ENCODE results near the gene RSPH4A. TPM values are rescaled to one million over a fixed set of nuclear protein-coding genes. Genes with fewer than 3 reads are reported as not detected.
"Not testable (repeated sequence)": the region's sequence is repeated elsewhere in the genome, so short reads cannot be mapped to it uniquely, and the experiment has no call there.

Gene RSPH4A
- total RNA-seq, 1 donor from 2014 or later = not detected

DNA sequence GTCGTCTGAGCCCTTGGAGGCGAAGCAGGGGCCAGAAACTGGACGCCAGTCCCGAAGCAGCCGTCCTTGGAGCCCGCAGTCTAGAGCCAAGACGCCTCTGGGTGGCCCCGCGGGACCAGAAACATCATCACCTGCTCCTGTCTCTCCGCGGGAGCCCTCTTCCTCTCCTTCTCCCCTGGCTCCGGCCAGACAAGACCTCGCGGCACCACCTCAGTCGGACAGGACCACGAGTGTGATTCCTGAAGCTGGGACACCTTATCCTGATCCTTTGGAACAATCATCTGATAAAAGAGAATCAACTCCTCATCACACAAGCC lies 416 bp downstream of the RSPH4A start:
- peak; percentile 35 for ATAC-seq
- DNase-seq (ENCODE audit: missing footprints) = peak; percentile 59
- intact Hi-C loops (cut with DNase I) = no loop called here

DNA sequence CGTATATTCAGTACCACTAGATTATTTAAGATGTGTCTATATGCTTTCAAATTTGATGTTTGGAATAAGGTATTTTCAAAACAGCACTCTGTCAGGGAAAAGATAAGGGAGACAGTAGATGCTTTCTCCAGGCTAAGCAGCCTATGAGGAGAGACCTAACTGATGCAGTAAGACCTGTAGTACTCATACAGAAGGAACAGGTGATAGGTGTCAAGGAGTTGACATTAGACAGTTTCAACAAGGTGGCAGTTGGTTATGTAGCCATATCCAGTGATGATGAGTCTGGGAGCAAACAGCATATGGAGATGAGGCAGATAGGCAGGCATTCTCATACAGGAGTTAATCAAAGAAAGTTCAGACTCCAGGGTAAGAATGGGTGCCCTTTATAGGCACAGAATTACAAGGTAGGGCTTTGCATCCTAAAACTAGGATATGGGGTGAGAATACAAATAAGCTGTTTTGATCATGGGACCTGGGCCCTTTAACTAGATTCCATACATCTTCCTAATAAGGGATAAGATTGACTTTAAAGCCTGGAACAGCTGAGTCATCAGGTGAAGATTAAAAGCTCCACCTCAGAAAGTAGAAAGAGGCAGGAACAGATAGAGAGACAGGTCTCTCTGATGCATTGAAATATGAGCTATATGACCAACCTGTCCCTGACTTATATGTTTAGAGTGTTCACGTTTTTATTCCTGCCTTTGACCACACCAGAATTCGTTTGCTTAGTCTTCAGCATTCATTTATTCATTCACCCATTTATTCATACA lies 7.9 kb downstream of the RSPH4A start:
- no peak for DNase-seq (ENCODE audit: missing footprints)
- no peak for ATAC-seq
- intact Hi-C loops (cut with DNase I) = no loop called here

DNA sequence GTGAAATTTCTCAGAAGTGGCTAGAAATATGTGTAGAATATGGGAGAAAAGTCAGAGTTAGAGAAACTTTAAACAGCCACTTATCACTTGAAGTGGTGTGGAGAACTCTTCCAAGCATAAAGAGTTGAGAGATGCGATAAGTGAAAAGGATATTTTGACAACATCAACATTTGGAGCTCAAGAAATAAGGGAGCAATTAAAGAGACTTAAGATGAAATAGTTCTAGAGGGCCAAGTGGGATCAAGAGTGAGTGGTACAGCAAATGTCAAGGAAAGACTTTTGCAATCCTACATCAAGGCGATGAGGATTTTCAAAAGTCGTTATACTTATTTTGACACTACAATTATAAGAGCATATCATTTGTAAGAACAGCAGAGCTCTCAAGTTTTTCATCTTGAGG lies 9.6 kb downstream of the RSPH4A start:
- intact Hi-C loops (cut with DNase I) = no loop called here
- no peak for DNase-seq (ENCODE audit: missing footprints)
- ATAC-seq = no peak

DNA sequence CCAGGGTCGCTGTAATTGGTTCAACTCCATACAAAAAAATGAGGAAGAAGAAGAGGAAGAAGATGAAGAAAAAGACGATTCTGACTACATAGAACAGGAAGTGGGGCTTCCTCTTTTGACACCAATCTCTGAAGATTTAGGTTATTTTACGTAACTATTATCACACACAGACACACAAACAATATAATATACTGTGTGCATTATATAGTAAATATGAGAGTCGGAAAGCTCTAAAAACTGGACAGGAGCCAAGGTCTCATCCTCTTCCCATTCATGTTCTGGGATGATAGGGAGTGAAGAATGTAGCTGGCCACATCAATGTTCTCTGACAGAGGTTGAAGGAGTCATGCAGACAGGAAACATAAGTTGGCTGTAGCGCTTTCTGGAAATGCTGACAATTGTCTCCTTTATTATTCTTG lies 13.3 kb downstream of the RSPH4A start:
- intact Hi-C loops (cut with DNase I) = no loop called here
- DNase-seq (ENCODE audit: missing footprints) = no peak
- ATAC-seq = peak; percentile 31

DNA sequence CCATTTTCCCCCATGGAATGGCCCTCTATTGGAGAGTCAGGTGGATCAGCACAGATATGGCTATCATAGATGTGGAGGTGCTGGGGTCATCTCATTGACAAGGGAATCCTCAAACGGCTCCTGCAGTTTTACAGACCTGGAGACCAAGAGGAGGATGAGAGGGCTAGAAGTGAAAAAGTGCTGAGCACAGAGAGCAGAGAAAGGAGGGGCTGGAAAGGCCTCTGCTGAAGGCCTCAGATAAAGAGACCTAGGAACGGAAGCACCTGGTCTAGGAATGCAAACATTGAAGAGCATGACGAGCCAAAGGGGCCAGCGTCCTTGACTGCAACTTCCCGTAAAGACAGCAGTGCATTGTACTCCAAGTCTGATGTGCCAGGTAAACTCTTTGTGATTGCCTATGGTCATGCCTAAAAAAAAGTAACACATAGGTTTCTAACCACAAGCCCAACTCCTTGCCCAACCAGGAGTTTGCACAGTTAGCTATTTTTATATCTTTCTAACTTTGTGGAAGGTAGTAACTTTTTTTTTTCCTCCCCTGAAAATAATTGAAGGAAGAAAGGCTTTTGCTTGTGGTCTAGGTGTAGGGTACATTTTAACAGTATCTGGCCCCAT lies 15.2 kb downstream of the RSPH4A start:
- intact Hi-C loops (cut with DNase I) = no loop called here
- DNase-seq (ENCODE audit: missing footprints) (peak; percentile 50), ATAC-seq (no peak)

DNA sequence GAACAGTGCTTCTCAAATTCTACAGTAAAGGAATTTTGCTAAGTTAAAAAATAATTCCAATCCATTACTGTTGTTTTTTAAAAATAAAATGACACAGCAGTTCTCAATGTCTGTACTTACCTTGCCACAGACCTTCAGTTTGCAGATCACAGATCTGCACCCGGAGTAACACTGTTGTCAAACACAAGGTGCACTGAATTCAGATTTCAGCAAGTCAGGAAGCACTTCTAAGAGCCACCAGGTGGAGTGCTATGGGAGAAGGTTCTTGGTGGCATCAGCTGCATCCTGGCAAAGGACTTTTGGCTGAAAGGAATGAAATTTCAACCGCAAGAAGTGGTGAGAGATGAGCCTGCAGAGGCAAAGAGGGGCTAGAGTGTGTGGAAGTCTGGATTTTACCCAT lies 17.4 kb downstream of the RSPH4A start:
- ATAC-seq = no peak
- intact Hi-C loops (cut with DNase I) = no loop called here
- no peak for DNase-seq (ENCODE audit: missing footprints)

DNA sequence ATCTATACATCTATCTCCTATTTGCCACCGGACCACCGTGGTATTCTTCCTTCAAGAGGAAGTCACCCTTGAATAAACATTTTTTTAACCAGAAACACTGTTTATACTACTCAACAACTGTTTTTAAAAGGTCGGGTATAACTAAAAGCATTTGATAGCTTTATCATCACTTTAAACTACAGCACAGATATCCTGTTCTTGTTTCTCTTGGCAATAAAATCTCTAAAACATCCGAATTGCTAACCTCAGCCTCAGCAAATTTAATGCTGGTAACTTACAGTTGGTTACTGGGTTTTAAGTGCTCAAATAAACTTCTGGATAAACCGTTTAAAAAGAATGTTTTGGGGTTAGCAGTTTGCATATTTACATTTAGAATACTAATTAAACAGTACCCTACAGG lies 31.9 kb downstream of the RSPH4A start:
- DNase-seq (ENCODE audit: missing footprints) (no peak), ATAC-seq (no peak)
- intact Hi-C loops (cut with DNase I) = no loop called here

DNA sequence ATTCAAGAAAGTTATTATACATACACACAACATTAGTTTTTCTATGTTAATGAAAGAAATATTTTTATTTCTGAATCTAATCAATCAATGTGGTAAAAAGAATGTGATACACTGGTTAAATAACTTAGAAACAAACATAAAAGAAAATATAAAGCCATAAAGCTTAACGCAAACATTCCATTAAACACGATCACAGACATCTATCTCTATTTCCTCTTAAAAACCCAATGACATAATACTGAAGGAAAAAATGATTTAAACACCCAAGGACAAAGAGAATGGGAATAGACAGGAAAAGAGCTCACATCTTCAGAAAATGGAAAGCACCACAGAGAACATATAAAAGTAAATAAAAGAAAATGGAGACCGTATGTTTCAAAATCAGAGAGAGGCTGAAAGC lies 32.9 kb downstream of the RSPH4A start:
- ATAC-seq (no peak), DNase-seq (ENCODE audit: missing footprints) (no peak)
- intact Hi-C loops (cut with DNase I) = no loop called here

DNA sequence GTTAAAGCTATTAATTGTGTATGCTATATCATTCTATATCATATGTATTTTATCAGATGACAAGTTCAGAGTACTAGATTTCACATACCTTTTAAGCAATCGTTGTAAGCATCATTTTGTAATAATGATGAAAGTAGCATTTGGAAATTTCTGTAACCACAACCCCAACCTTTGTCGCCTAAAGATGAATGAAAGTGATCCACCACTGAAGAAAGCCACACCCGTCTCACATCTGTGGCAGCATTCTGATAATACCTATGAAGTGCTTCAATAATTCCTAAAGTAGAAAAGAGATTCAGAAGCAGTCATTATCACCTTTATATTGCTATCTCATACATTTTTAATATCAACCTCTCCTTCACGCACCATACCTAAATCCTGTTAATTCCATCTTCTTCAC lies 35.6 kb downstream of the RSPH4A start:
- DNase-seq (ENCODE audit: missing footprints) (no peak), ATAC-seq (no peak)
- intact Hi-C loops (cut with DNase I) = no loop called here

DNA sequence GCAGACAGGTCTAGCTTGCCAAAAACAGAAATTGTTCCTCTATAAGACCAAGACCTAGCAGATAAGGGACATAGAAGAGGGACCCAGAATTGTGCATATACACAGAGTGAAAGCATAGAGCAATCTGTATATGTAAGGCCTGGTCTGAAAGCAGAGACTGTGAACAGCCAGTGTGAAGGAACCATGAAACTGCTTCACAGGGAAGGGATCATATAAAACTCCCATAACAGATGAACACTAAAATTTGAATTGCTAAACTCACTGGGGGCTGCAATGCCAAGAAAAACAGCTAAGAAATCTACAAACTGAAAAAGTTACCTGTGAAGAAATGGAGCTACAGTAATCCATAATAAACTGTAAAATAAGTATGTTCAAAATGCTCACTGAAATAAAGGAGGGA lies 45.3 kb downstream of the RSPH4A start:
- DNase-seq (ENCODE audit: missing footprints) (no peak), ATAC-seq (no peak)
- intact Hi-C loops (cut with DNase I) = no loop called here

DNA sequence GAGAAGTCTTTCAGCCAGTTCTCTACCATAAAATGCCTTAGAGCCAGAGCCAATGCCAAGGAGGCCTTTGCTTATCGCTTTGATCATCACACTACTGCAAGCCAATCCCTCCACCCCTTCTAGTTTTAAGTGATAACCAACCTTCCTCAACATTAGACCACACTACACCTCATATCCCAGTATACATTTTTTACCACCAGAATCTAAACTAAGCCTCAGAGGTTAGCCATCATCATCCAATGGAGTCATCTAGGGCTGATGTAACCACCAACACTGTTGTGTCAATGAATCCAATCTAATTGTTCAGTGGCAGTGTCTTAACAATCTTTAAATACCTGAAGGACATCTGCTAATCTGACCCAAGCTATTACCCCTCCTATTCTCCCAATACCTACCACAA lies 45.9 kb downstream of the RSPH4A start:
- intact Hi-C loops (cut with DNase I) = no loop called here
- DNase-seq (ENCODE audit: missing footprints) = no peak
- no peak for ATAC-seq

DNA sequence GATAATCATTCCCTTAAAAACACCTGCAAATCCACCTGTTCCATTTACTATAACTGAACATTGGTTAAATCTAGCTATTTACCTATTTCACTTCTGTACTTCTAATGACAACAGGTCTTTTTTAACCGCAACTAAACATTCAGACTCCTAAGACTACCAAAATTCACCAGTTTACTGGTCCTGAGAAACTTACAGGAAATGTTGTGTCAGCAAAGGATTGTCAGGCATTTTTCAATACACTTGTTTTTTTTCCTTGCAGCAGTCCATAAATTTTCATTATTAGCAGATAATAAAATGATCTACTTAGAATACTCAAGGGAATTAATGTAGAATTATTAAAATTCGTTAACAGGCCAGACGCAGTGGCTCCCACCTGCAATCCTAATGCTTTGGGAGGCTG lies 47.0 kb downstream of the RSPH4A start:
- intact Hi-C loops (cut with DNase I) = no loop called here
- DNase-seq (ENCODE audit: missing footprints) = no peak
- no peak for ATAC-seq

DNA sequence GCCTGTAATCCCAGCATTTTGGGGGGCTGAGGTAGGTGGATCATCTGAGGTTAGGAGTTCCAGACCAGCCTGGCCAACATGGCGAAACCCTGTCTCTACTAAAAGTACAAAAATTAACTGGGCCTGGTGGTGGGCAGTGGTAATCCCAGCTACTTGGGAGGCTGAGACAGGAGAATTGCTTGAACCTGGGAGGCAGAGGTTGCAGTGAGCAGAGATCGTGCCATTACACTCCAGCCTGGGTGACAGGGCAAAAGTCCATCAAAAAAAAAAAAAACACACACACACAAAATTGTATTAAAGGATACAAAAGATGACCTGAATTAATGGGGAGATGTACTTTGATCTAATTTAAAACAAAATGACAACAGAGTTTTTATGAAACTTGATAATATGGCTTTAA lies 47.9 kb downstream of the RSPH4A start:
- intact Hi-C loops (cut with DNase I); ATAC-seq; DNase-seq (ENCODE audit: missing footprints): not testable (repeated sequence)

DNA sequence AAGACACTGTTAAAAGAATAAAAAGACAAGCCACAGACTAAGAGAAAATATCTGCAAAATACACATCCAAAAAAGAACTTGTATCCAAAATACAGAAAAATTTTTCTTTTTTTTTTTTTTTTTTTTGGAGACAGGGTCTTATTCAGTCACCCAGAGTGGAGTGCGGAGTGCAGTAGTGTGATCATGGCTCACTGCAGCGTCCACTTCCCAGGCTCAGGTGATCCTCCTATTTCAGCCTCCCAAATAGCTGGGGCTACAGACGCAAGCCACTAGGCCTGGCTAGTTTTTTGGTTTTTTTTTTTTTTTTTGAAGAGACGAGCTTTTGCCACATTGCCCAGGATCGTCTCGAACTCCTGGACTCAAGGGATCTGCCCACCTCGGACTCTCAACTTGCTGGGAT lies 49.2 kb downstream of the RSPH4A start:
- intact Hi-C loops (cut with DNase I) = loop anchor here (5.0 kb wide), 1 partner anchor 93 kb away; the partner anchor contains the start of gene RWDD1

DNA sequence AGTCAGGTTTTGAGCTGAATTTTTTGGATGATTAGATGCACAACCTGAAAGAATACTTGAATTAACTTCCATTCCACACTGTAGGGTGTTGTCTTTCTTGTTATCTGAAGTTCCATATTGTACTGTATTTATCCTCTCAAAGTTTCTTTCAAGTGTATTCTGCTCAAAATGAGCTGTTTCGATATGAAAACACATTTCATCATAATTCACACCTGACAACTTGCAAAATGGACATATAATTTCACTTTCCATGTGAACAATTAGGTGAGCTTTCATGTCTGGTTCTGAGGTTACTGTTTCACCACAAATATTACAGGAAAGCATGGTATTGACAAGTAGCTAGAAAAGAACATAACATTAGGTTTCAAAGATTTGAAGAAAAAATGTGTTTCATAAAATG lies 50.6 kb downstream of the RSPH4A start:
- intact Hi-C loops (cut with DNase I) = loop anchor here (5.0 kb wide), 1 partner anchor 95 kb away; the partner anchor contains the start of gene RWDD1
- ATAC-seq (no peak), DNase-seq (ENCODE audit: missing footprints) (no peak)

More for the DNA sequence above, 49.2 kb downstream of the RSPH4A start:
- no peak for DNase-seq (ENCODE audit: missing footprints)
- no peak for ATAC-seq

DNA sequence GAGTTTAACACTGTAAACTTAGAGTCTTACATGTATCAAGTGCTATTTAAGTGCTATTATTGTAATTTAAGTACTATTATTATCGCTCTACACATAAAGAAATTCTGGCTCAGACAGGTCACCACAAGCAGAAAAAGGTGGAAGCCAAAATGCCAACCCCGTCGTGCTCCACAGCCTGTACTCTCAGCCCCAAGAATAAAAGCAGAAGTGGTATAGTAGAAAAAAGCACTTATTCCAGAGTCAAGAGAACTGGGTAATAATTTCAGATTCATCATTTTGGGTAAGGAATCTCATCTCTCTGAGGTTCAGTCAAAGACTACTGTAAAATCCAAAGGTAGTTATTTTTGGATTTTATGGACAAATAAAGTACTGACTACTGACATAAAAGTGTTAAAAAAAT lies 51.3 kb downstream of the RSPH4A start:
- no peak for ATAC-seq
- intact Hi-C loops (cut with DNase I) = loop anchor here (5.0 kb wide), 1 partner anchor 95 kb away; the partner anchor contains the start of gene RWDD1

DNA sequence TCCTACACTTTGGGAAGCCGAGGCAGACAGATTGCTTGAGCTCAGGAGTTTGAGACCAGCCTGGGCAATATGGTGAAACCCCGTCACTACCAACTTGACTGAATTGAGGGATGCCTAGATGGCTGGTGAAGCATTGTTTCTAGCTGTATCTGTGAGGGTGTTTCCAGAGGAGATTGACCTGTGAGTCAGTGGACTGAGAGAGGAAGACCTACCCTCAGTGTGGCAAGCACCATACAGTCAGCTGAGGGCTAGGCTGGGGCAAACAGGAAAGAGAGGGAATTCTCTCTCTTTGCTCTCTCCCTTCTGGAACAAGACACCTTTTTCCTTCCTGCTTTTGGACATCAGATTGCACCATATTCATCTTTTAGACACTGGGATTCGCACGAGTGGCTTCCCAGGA lies 56.0 kb downstream of the RSPH4A start:
- intact Hi-C loops (cut with DNase I) = no loop called here
- no peak for ATAC-seq
- DNase-seq (ENCODE audit: missing footprints) = no peak

More for the DNA sequence above, 51.3 kb downstream of the RSPH4A start:
- DNase-seq (ENCODE audit: missing footprints) = no peak

DNA sequence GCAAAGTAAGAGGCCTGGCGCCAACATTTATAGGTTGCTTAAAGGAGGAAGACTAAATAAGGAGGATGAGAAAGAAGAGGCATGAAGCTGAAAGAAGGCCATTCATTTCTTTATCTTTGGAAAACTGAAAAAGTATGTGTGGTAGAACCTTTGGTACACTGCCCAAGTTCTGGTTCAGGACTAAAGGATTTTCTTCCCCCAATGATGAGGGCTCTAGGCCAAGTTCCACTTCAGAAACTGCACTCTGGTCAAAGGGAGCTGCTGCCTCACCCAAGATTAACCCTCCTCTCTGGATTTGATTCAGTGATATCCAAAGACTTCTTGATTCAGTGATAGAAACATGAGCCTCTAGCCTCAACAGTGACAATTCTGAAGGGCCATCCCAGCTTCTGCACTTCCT lies 59.7 kb downstream of the RSPH4A start:
- DNase-seq (ENCODE audit: missing footprints) (no peak), ATAC-seq (no peak)
- intact Hi-C loops (cut with DNase I) = no loop called here

DNA sequence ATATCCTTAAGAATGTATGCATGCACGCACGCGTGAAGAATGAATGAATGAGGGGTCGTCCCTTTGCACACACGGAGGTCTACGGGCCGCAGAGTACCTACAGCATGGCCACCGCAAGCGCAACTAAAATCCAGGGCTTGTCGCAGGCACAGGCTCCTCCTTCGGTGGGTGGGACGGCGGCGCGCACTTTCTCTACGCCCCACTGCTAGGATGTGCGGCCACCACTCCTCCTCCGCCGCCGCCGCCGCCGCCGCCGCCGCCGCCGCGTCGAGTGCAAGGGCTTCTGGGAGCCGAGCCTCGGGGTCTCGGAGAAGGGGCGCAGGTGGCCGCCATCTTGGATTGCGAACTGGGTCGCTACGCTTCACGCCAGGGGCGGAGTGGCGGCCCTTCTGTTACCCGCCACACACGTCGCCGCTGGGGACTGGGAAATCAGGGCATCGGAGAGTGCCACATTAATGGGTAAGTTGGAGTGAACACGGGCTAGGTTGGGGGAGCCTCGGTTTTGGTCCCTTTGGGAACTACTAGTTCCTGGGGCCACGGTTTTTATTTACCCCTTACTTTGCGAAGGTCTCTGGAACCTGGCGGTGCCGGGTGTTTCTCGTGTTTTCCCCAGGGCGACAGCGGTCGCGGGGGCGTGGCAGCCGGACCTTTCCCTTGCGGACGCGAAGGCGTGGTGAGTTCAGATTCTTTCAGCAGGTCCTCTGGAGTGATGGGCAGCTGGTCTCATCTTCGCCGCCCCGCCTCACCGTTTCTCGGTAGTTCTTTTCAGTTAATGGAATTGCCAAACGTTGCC lies 64.8 kb downstream of the RSPH4A start, which contains the start of gene KPNA5:
Gene KPNA5 (plus strand): TSS at position 332 of the 793 bp plus-strand sequence. CDS start 124 bp downstream, at position 456.
- intact Hi-C loops (cut with DNase I) = no loop called here
- peak; percentile 96 for DNase-seq (ENCODE audit: missing footprints)
- ATAC-seq = peak; percentile 98

DNA sequence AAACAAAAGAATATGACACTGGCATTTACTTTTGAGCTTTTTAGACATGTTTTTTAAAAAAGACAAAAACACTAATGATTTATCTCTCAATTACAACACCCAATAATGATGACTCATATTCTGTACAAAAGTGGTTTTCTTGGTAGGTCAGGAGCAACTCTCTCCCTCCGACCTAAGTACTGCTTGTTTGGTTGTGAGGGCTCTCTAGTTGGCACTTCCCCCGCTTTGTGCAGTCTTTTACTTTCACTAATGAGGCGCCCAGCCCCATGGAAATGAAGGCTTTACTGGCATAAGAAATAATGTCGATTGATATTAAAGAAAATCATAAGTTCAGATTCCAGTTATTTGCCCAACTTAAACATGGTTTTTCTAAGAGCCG lies 66.0 kb downstream of the RSPH4A start:
- no peak for ATAC-seq
- DNase-seq (ENCODE audit: missing footprints) = no peak
- intact Hi-C loops (cut with DNase I) = no loop called here
